T-helper 2 cell treated with Interferon-gamma antibody and Interleukin-4, amounts not matched to agents 100 ng/mL and 5 ng/mL, for 36 hours (primary cell): Measurements from ENCODE around the gene TMEM95. TPM values are rescaled to one million over a fixed set of nuclear protein-coding genes. Genes with fewer than 3 reads are reported as not detected.

Source experiments
- intact Hi-C: fragments of 100-400 bp; cut with micrococcal nuclease; formaldehyde crosslinking; loops from one replicate; pipeline ENCODE4 v1.15.1; 2023
- total RNA-seq: library from RNA; stranded (reverse); gene quantifications from 2 replicates; pipeline ENCODE4 v1.2.3, GENCODE V29; 2022

Gene TMEM95
- total RNA-seq, 1 donor from 2014 or later = not detected

GRCh38 chr17:7322520-7323194 is 32.3 kb upstream of the TMEM95 start:
- intact Hi-C loops = no loop called here

- intact Hi-C loops = no loop called here
These were observed 31.1 kb upstream of the TMEM95 start for GRCh38 chr17:7323731-7324437.

- intact Hi-C loops = no loop called here
These were observed 30.5 kb upstream of the TMEM95 start for GRCh38 chr17:7324438-7324779.

- intact Hi-C loops = loop anchor here (5.0 kb wide), 1 partner anchor 112 kb away; the partner anchor contains the start of genes FGF11 and TMEM102
These were observed 29.9 kb upstream of the TMEM95 start for GRCh38 chr17:7325031-7325528.

- intact Hi-C loops = loop anchor here (5.0 kb wide), 1 partner anchor 111 kb away; the partner anchor contains the start of genes FGF11 and TMEM102
These were observed 28.8 kb upstream of the TMEM95 start for GRCh38 chr17:7326186-7326585.

- intact Hi-C loops = loop anchor here (5.0 kb wide), 1 partner anchor 110 kb away; the partner anchor contains the start of genes FGF11 and TMEM102
These were observed 27.9 kb upstream of the TMEM95 start for GRCh38 chr17:7327056-7327455.

- intact Hi-C loops = loop anchor here (5.0 kb wide), 1 partner anchor 110 kb away; the partner anchor contains the start of genes FGF11 and TMEM102
These were observed 27.5 kb upstream of the TMEM95 start for GRCh38 chr17:7327501-7327900.

GRCh38 chr17:7328009-7328408 is 26.9 kb upstream of the TMEM95 start:
- intact Hi-C loops = loop anchor here (2.0 to 5.0 kb wide), 3 partner anchors 13 to 109 kb away; partner anchors contain the start of genes FGF11, GPS2 and TMEM102

- intact Hi-C loops = loop anchor here (1.0 to 5.0 kb wide), 4 partner anchors 14 to 108 kb away; partner anchors contain the start of genes FGF11, GPS2 and TMEM102
These were observed 26.0 kb upstream of the TMEM95 start, which contains the start of gene NEURL4 for GRCh38 chr17:7328840-7329373. Gene NEURL4 (minus strand): TSS chr17:7329335. CDS start chr17:7329312, 23 bp downstream.

- intact Hi-C loops = loop anchor here (1.0 to 5.0 kb wide), 4 partner anchors 15 to 108 kb away; partner anchors contain the start of genes FGF11, GPS2 and TMEM102
These were observed 25.5 kb upstream of the TMEM95 start for GRCh38 chr17:7329374-7329996.

- intact Hi-C loops = loop anchor here (1.0 to 10.0 kb wide), 5 partner anchors 15 to 355 kb away; partner anchors contain the start of genes FGF11, GPS2, TMEM102 and TP53
These were observed 24.8 kb upstream of the TMEM95 start for GRCh38 chr17:7329997-7330637.

- intact Hi-C loops = loop anchor here (10.0 kb wide), 1 partner anchor 354 kb away; the partner anchor contains the start of genes TP53 and WRAP53
These were observed 24.3 kb upstream of the TMEM95 start for GRCh38 chr17:7330638-7331015.

GRCh38 chr17:7332111-7332510 is 22.8 kb upstream of the TMEM95 start:
- intact Hi-C loops = loop anchor here (10.0 kb wide), 1 partner anchor 353 kb away; the partner anchor contains the start of genes TP53 and WRAP53

- intact Hi-C loops = loop anchor here (10.0 kb wide), 1 partner anchor 352 kb away; the partner anchor contains the start of genes TP53 and WRAP53
These were observed 22.3 kb upstream of the TMEM95 start for GRCh38 chr17:7332600-7333069.

GRCh38 chr17:7334938-7335538 is 19.9 kb upstream of the TMEM95 start:
- intact Hi-C loops = loop anchor here (10.0 kb wide), 1 partner anchor 350 kb away; the partner anchor contains the start of genes TP53 and WRAP53

- intact Hi-C loops = loop anchor here (2.0 to 10.0 kb wide), 2 partner anchors 15 to 349 kb away; partner anchors contain the start of genes TP53 and WRAP53
These were observed 19.2 kb upstream of the TMEM95 start for GRCh38 chr17:7335765-7336164.

GRCh38 chr17:7336240-7337175 is 18.4 kb upstream of the TMEM95 start, which contains the start of gene ACAP1:
Gene ACAP1 (plus strand): TSS chr17:7336529. CDS start chr17:7336735, 206 bp downstream.
- intact Hi-C loops = loop anchor here (2.0 to 10.0 kb wide), 2 partner anchors 14 to 348 kb away; partner anchors contain the start of genes TP53 and WRAP53

- intact Hi-C loops = loop anchor here (2.0 to 10.0 kb wide), 2 partner anchors 13 to 347 kb away; partner anchors contain the start of genes TP53 and WRAP53
These were observed 17.4 kb upstream of the TMEM95 start for GRCh38 chr17:7337600-7337999.
